A172 (cell line): ENCODE results near the gene MCU. TPM values are rescaled to one million over a fixed set of nuclear protein-coding genes. Genes with fewer than 3 reads are reported as not detected.
"Not testable (repeated sequence)": the region's sequence is repeated elsewhere in the genome, so short reads cannot be mapped to it uniquely, and the experiment has no call there.

Source experiments
- DNase-seq: peaks from one replicate; pipeline ENCODE4 v3.0.0-alpha.2; 2015; ENCODE audit warnings: low spot score
- total RNA-seq: library from RNA; depleted of rRNA; stranded (reverse); fragments of >200 nt; shearing (Covaris generic); gene quantifications from 2 replicates; pipeline ENCODE4 v1.2.3, GENCODE V29; 2014

The MCU gene
- total RNA-seq, 1 experiment from 2014 or later = 65.2 TPM

GRCh38 chr10:72730479-72730878 lies 38.5 kb downstream of the MCU start:
- DNase-seq = no peak

- no peak for DNase-seq
These were observed 40.0 kb downstream of the MCU start for GRCh38 chr10:72731916-72732419.

GRCh38 chr10:72732521-72732920 lies 40.6 kb downstream of the MCU start:
- no peak for DNase-seq

- no peak for DNase-seq
These were observed 42.0 kb downstream of the MCU start for GRCh38 chr10:72733989-72734388.

GRCh38 chr10:72735288-72735936 lies 43.5 kb downstream of the MCU start:
- no peak for DNase-seq

GRCh38 chr10:72736176-72736827 lies 44.4 kb downstream of the MCU start:
- no peak for DNase-seq

- no peak for DNase-seq
These were observed 44.9 kb downstream of the MCU start for GRCh38 chr10:72736828-72737220.

GRCh38 chr10:72737357-72737756 lies 45.4 kb downstream of the MCU start:
- DNase-seq = not testable (repeated sequence)

- no peak for DNase-seq
These were observed 46.5 kb downstream of the MCU start for GRCh38 chr10:72738486-72738885.

- DNase-seq = peak; percentile 67
These were observed 48.6 kb downstream of the MCU start for GRCh38 chr10:72740528-72740927.

GRCh38 chr10:72742092-72742491 lies 50.1 kb downstream of the MCU start:
- no peak for DNase-seq

GRCh38 chr10:72742797-72743196 lies 50.9 kb downstream of the MCU start:
- DNase-seq = no peak

- no peak for DNase-seq
These were observed 52.6 kb downstream of the MCU start for GRCh38 chr10:72744566-72744965.

- DNase-seq = no peak
These were observed 54.8 kb downstream of the MCU start for GRCh38 chr10:72746426-72747363.

- no peak for DNase-seq
These were observed 55.6 kb downstream of the MCU start for GRCh38 chr10:72747521-72747920.

GRCh38 chr10:72753760-72754231 lies 61.9 kb downstream of the MCU start:
- DNase-seq = no peak

- DNase-seq = no peak
These were observed 62.5 kb downstream of the MCU start for GRCh38 chr10:72754275-72755032.

GRCh38 chr10:72756674-72757385 lies 64.9 kb downstream of the MCU start:
- no peak for DNase-seq

GRCh38 chr10:72757732-72758131 lies 65.8 kb downstream of the MCU start:
- DNase-seq = no peak

- not testable (repeated sequence) for DNase-seq
These were observed 67.0 kb downstream of the MCU start for GRCh38 chr10:72758930-72759329.

GRCh38 chr10:72759584-72759983 lies 67.6 kb downstream of the MCU start:
- no peak for DNase-seq
